H1 (cell line): ENCODE measurements around the gene ZNF831. TPM values are rescaled to one million over a fixed set of nuclear protein-coding genes. Genes with fewer than 3 reads are reported as not detected.

ENCODE experiments used
- CTCF ChIA-PET: fragments of 300-600 bp; sonication (Branson Sonifier 250); formaldehyde crosslinking; loops from one replicate; lab custom pipeline; 2021; ENCODE audit not compliant: partially characterized antibody; lab: Charles Lee
- POLR2A ChIA-PET: fragments of 300-600 bp; sonication (Branson Sonifier 250); formaldehyde crosslinking; loops from one replicate; lab custom pipeline; 2021; ENCODE audit warnings: inconsistent platforms; ENCODE audit not compliant: partially characterized antibody; lab: Charles Lee
- DNase-seq, 2 experiments: peaks; one replicate each; pipeline versions ENCODE4 v3.0.0 to v3.0.0-alpha.2; 2010 to 2022; ENCODE audit warnings: low spot score in 2 of 2, low read depth in 1 of 2, mixed read lengths in 1 of 2
- FAIRE-seq: peaks from 2 replicates; lab custom pipeline; 2011; peaks lifted over from hg19 to GRCh38; lab: Jason Lieb, UNC
- H2AFZ ChIP-seq: 2 replicates; pipeline ENCODE4 v1.8.1; 2012; ENCODE audit warnings: low read length, inconsistent platforms
- H2AK5ac ChIP-seq: 2 replicates; pipeline ENCODE4 v1.6.1; 2013; ENCODE audit warnings: low read depth, low read length
- H2BK120ac ChIP-seq: replicated peaks from 2 replicates; pipeline ENCODE3; 2013; ENCODE audit warnings: low read depth, low read length, inconsistent platforms
- H2BK12ac ChIP-seq: 2 replicates; pipeline ENCODE4 v1.6.1; 2013; ENCODE audit warnings: low read depth, low read length
- H2BK15ac ChIP-seq: 2 replicates; pipeline ENCODE4 v1.6.1; 2013; ENCODE audit warnings: low read length
- H2BK20ac ChIP-seq: 2 replicates; pipeline ENCODE4 v1.6.1; 2013; ENCODE audit warnings: low read length
- H2BK5ac ChIP-seq: 2 replicates; pipeline ENCODE4 v1.6.1; 2013; ENCODE audit warnings: low read depth, low read length
- H3K14ac ChIP-seq: 2 replicates; pipeline ENCODE4 v1.6.1; 2013; ENCODE audit warnings: inconsistent platforms; ENCODE audit not compliant: insufficient read length
- H3K18ac ChIP-seq: 2 replicates; pipeline ENCODE4 v1.6.1; 2013; ENCODE audit warnings: low read length; ENCODE audit errors: extremely low read depth
- H3K23ac ChIP-seq: 2 replicates; pipeline ENCODE4 v1.6.1; 2013; ENCODE audit warnings: inconsistent platforms; ENCODE audit not compliant: insufficient read length
- H3K23me2 ChIP-seq: 2 replicates; pipeline ENCODE4 v1.6.1; 2013; ENCODE audit warnings: low read depth, low read length
- H3K27ac ChIP-seq: 2 replicates; pipeline ENCODE4 v1.6.1; 2011; ENCODE audit warnings: low read depth, low read length, inconsistent platforms
- H3K27me3 ChIP-seq, 4 experiments: replicated peaks in 1 of 4; 1 replicate in 1 of 4; 2 replicates in 3 of 4; pipeline versions ENCODE4 v1.6.1 to v1.8.1; 2011 to 2013; ENCODE audit warnings: low read length in 3 of 4, mild to moderate bottlenecking in 3 of 4, inconsistent platforms in 2 of 4, mixed read lengths in 2 of 4, moderate library complexity in 1 of 4; ENCODE audit not compliant: control insufficient read depth in 3 of 4, insufficient read depth in 3 of 4; ENCODE audit errors: extremely low read depth in 1 of 4
- H3K36me3 ChIP-seq, 4 experiments: 2 replicates each; pipeline versions ENCODE4 v1.6.1 to v1.8.1; 2011 to 2013; ENCODE audit warnings: mild to moderate bottlenecking in 4 of 4, low read length in 3 of 4, moderate library complexity in 2 of 4, control low read depth in 1 of 4, inconsistent platforms in 1 of 4; ENCODE audit not compliant: insufficient read depth in 4 of 4, control insufficient read depth in 2 of 4
- H3K4ac ChIP-seq: replicated peaks from 2 replicates; pipeline ENCODE3; 2013; ENCODE audit warnings: low read length, low read depth, mixed read lengths, inconsistent platforms; ENCODE audit not compliant: insufficient read length
- H3K4me1 ChIP-seq, 4 experiments: replicated peaks in 1 of 4; 1 replicate in 1 of 4; 2 replicates in 3 of 4; pipeline versions ENCODE4 v1.6.1 to v1.8.1; 2011 to 2013; ENCODE audit warnings: low read length in 3 of 4, inconsistent platforms in 2 of 4, mixed read lengths in 1 of 4; ENCODE audit not compliant: insufficient read depth in 4 of 4, control insufficient read depth in 3 of 4
- H3K4me2 ChIP-seq, 2 experiments: 2 replicates each; pipeline versions ENCODE4 v1.6.1 to v1.8.1; 2011 to 2013; ENCODE audit warnings: low read depth in 2 of 2, low read length in 2 of 2, control low read depth in 1 of 2, inconsistent platforms in 1 of 2, mild to moderate bottlenecking in 1 of 2; ENCODE audit not compliant: insufficient read depth in 1 of 2
- H3K4me3 ChIP-seq, 4 experiments: fragments of 200-600, 300-600 bp in 1 of 4; sonication (generic), shearing (Covaris generic), sonication (Bioruptor Twin) in 1 of 4; 2 replicates each; pipeline versions ENCODE4 v1.5.1 to v1.8.1; 2011 to 2016; ENCODE audit warnings: low read length in 4 of 4, low read depth in 3 of 4, control low read depth in 2 of 4, inconsistent platforms in 2 of 4, mild to moderate bottlenecking in 2 of 4, mixed read lengths in 1 of 4, moderate library complexity in 1 of 4; ENCODE audit not compliant: insufficient read depth in 2 of 4; ENCODE audit errors: extremely low read depth in 1 of 4
- H3K56ac ChIP-seq: replicated peaks from 2 replicates; pipeline ENCODE3; 2013; ENCODE audit warnings: low read depth, mild to moderate bottlenecking, mixed read lengths, low read length, inconsistent platforms; ENCODE audit not compliant: insufficient read length
- H3K79me1 ChIP-seq: 2 replicates; pipeline ENCODE4 v1.6.1; 2013; ENCODE audit warnings: low read depth, low read length, control low read depth
- H3K79me2 ChIP-seq, 2 experiments: 2 replicates each; pipeline versions ENCODE4 v1.6.1 to v1.8.1; 2012 to 2013; ENCODE audit warnings: low read length in 2 of 2, mild to moderate bottlenecking in 2 of 2, inconsistent platforms in 1 of 2; ENCODE audit not compliant: insufficient read depth in 2 of 2, control insufficient read depth in 1 of 2
- H3K9ac ChIP-seq, 4 experiments: replicated peaks in 1 of 4; 1 replicate in 1 of 4; 2 replicates in 3 of 4; pipeline versions ENCODE4 v1.6.1 to v1.8.1; 2011 to 2013; ENCODE audit warnings: low read depth in 3 of 4, low read length in 3 of 4, control low read depth in 2 of 4, mild to moderate bottlenecking in 2 of 4, moderate library complexity in 2 of 4, inconsistent platforms in 1 of 4; ENCODE audit errors: extremely low read depth in 1 of 4
- H3K9me3 ChIP-seq, 2 experiments: 2 replicates each; pipeline versions ENCODE4 v1.6.1 to v1.8.1; 2012 to 2013; ENCODE audit warnings: mild to moderate bottlenecking in 2 of 2, moderate library complexity in 2 of 2, control low read depth in 1 of 2, inconsistent platforms in 1 of 2, low read depth in 1 of 2, low read length in 1 of 2, mixed read lengths in 1 of 2; ENCODE audit not compliant: insufficient read depth in 2 of 2
- H4K20me1 ChIP-seq, 2 experiments: replicated peaks in 1 of 2; 2 replicates each; pipeline versions ENCODE3 to v1.8.1; 2011 to 2013; ENCODE audit warnings: inconsistent platforms in 2 of 2, low read length in 2 of 2, mild to moderate bottlenecking in 1 of 2; ENCODE audit not compliant: insufficient read depth in 2 of 2, control insufficient read depth in 1 of 2
- H4K5ac ChIP-seq: 2 replicates; pipeline ENCODE4 v1.6.1; 2013; ENCODE audit warnings: low read length, low read depth, mixed read lengths, inconsistent platforms; ENCODE audit not compliant: insufficient read length
- H4K8ac ChIP-seq: 2 replicates; pipeline ENCODE4 v1.8.0; 2013; ENCODE audit warnings: mild to moderate bottlenecking, moderate library complexity, low read length, inconsistent platforms; ENCODE audit not compliant: insufficient read depth; ENCODE audit errors: extremely low read depth
- H4K91ac ChIP-seq: replicated peaks from 2 replicates; pipeline ENCODE3; 2013; ENCODE audit warnings: low read length, mixed read lengths, inconsistent platforms; ENCODE audit not compliant: insufficient read length
- CHD2 ChIP-seq: IDR thresholded peaks from 2 replicates; pipeline ENCODE4 v1.6.1; 2012; ENCODE audit warnings: low read length, improper control_type of control experiment
- KDM4A ChIP-seq: IDR thresholded peaks from one replicate; pipeline ENCODE4 v1.7.1; 2012; ENCODE audit warnings: low read depth, mild to moderate bottlenecking, moderate library complexity, low read length, inconsistent platforms; ENCODE audit not compliant: severe bottlenecking
- RAD21 ChIP-seq, 2 experiments: IDR thresholded peaks in 1 of 2; conservative IDR thresholded peaks in 1 of 2; 2 replicates each; pipeline ENCODE4 v1.6.1; 2011; ENCODE audit warnings: low read depth in 2 of 2, low read length in 2 of 2, improper control_type of control experiment in 1 of 2, inconsistent platforms in 1 of 2, mild to moderate bottlenecking in 1 of 2, moderate library complexity in 1 of 2
- TCF12 ChIP-seq: IDR thresholded peaks from 2 replicates; pipeline ENCODE4 v1.6.1; 2011; ENCODE audit warnings: low read depth, mild to moderate bottlenecking, low read length
- WGBS, 2 experiments: shearing (Covaris generic) in 1 of 2; methylation state at CpG; one replicate each; pipeline versions ENCODE4 v1.1.6 to v1.1.7; 2013 to 2015; ENCODE audit warnings: low lambda C conversion rate in 2 of 2, mixed read lengths in 2 of 2, inconsistent platforms in 1 of 2, low coverage in 1 of 2, missing lambda C conversion rate in 1 of 2; ENCODE audit not compliant: insufficient replicate concordance in 2 of 2, insufficient coverage in 1 of 2, insufficient read length in 1 of 2; ENCODE audit errors: extremely low coverage in 1 of 2, missing lambda C conversion rate in 1 of 2; 5-methylcytosine and 5-hydroxymethylcytosine counted together
- polyA plus RNA-seq, 7 experiments: library from polyadenylated mRNA; depleted of rRNA in 3 of 7; stranded (reverse) in 5 of 7; unstranded in 2 of 7; fragments of >200 nt in 5 of 7; fragments of 200-250 nt in 2 of 7; gene quantifications; 1 replicate in 5 of 7; 2 replicates in 1 of 7; 4 replicates in 1 of 7; pipeline versions ENCODE4 v1.2.1 to v1.2.3, GENCODE V29; 2011 to 2013; ENCODE audit warnings: missing spikeins in 2 of 7, mixed read lengths in 2 of 7
- total RNA-seq: library from RNA; stranded (reverse); fragmentation: NEBNext Ultra II Directional; extraction: Animal tissue kit (Norgen Biotek cat#: 25700); gene quantifications from 2 replicates; pipeline ENCODE4 v1.2.1, GENCODE V29; 2021
- TF ChIP-seq, protein P1 (sequence below): IDR thresholded peaks from 2 replicates; pipeline ENCODE4 v1.6.1; 2012; ENCODE audit warnings: low read length, inconsistent platforms

ZNF831 gene
- total and polyA plus RNA-seq, 2 of the 8 experiments (the other 6 are each of a cell fraction or from before 2014, with no cell fraction given): not detected

GRCh38 chr20:59170406-59171349 lies 7.1 kb downstream of the ZNF831 start:
- H3K9ac ChIP-seq: no peak overlapping the region
- DNase-seq (no peak), FAIRE-seq (no peak)
- H3K27ac ChIP-seq: no peak overlapping the region
- H3K4ac ChIP-seq: no peak overlapping the region
- H4K20me1 ChIP-seq: no peaks in the 10 kb centered on the region
- no peak overlapping the region for H4K5ac ChIP-seq
- CTCF ChIA-PET: interaction anchor here (0.5 to 1.1 kb wide), 5 partner anchors 37 to 496 kb away, joined by 3 to 5 read pairs (median 3); no protein-coding TSS in a partner anchor
- no peak overlapping the region for H4K91ac ChIP-seq
- no peak overlapping the region for H2BK120ac ChIP-seq
- POLR2A ChIA-PET: no interaction called here
- H2BK12ac ChIP-seq: no peak overlapping the region
- H2BK20ac ChIP-seq: no peak overlapping the region
- H3K36me3 ChIP-seq: no peaks in the 10 kb centered on the region
- H3K23ac ChIP-seq: no peak overlapping the region
- H3K79me1 ChIP-seq: no peaks in the 10 kb centered on the region
- no peaks in the 10 kb centered on the region; a peak in 2 of 7 replicates for H3K27me3 ChIP-seq
- H3K18ac ChIP-seq: no peak overlapping the region
- H3K23me2 ChIP-seq: no peaks in the 10 kb centered on the region
- H2BK15ac ChIP-seq: no peak overlapping the region
- 89% methylated on average over 6 of the region's 6 CpGs; no CpG with 5 or more reads in 1 of the 2 experiments for WGBS, 2 experiments
- no peak overlapping the region for H3K14ac ChIP-seq
- H3K79me2 ChIP-seq: no peaks in the 10 kb centered on the region
- no peak overlapping the region for H2AFZ ChIP-seq
- H2AK5ac ChIP-seq: no peak overlapping the region
- no peak for TF ChIP-seq CHD2
- TF ChIP-seq, protein P1, sequence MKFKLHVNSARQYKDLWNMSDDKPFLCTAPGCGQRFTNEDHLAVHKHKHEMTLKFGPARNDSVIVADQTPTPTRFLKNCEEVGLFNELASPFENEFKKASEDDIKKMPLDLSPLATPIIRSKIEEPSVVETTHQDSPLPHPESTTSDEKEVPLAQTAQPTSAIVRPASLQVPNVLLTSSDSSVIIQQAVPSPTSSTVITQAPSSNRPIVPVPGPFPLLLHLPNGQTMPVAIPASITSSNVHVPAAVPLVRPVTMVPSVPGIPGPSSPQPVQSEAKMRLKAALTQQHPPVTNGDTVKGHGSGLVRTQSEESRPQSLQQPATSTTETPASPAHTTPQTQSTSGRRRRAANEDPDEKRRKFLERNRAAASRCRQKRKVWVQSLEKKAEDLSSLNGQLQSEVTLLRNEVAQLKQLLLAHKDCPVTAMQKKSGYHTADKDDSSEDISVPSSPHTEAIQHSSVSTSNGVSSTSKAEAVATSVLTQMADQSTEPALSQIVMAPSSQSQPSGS: no peak
- TF ChIP-seq TCF12: no peak
- no peak for TF ChIP-seq RAD21 (IDR thresholded peaks at IDR 0.05 in 1 of 2, conservative IDR thresholded peaks at IDR 0.05 in 1 of 2; ENCODE audit: low read depth in 2 of 2, low read length in 2 of 2)
- TF ChIP-seq KDM4A: no peak
- no peaks in the 10 kb centered on the region for H3K9me3 ChIP-seq
- H3K4me3 ChIP-seq: no peak overlapping the region
- H3K4me2 ChIP-seq: no peak overlapping the region
- no peak overlapping the region for H4K8ac ChIP-seq
- H3K4me1 ChIP-seq: no peaks in the 10 kb centered on the region
- H3K56ac ChIP-seq: no peak overlapping the region
- H2BK5ac ChIP-seq: no peak overlapping the region
